Measurements from ENCODE around the gene DYSF. TPM values are rescaled to one million over a fixed set of nuclear protein-coding genes. Genes with fewer than 3 reads are reported as not detected.

The DYSF gene
- total RNA-seq, 2 experiments from 2014 or later: not detected

DNA sequence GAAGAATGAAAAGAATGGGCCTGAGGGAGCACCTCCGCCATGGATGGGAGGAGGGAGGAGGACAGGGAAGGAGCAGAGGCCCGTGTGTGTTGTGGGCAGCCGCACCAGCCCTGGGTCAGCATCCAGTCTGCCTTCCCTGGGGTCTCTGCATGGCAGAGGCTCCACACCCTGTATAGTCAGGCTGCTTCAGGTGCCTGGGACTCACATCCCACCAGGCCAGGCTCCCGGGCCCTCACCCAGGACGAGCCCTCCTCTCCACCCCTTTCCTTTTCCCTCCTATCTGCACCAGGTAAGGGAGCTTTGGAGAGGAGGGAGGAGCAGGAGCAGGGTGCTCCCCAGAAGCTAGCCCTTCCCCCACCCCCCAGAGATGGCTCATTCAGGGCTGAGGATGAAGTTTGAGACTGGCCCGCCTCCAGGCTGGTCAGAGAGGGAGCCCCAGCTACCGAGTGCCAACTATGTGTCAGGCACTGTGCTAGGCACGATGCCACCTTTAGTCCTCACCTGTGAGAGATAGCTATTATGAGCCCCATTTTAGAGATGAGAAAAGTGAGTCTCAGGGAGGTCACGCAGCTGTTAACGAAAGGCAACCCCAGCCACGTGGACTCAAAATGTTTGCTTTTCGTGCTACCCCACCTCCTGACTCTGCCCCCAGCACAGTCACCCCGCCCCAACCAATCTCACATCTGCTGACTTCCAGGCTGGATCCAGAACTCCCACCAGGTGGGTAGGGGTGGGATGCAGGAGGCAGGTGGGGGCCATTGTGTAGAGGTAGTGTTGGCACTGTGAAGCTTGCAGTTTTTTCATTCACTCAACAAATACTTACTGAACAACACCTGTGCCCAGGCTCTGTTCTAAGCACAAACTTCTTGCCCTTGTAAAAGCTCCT lies 242.1 kb downstream of the DYSF start:
- H3K4me1 ChIP-seq (ENCODE audit: insufficient read depth, low read length, poor library complexity, severe bottlenecking): no peaks in the 10 kb centered on the region
- no peaks in the 10 kb centered on the region for H3K36me3 ChIP-seq (ENCODE audit: insufficient read depth, low read length)
- ChIA-PET CTCF (ENCODE audit: unreplicated experiment) (no interaction called here), POLR2A (interaction anchor here (0.6 kb wide), 1 partner anchor 26 kb away, joined by 5 read pairs; no protein-coding TSS in a partner anchor)
- no peaks in the 10 kb centered on the region for H3K9me3 ChIP-seq (ENCODE audit: low read length)
- H3K27ac ChIP-seq (ENCODE audit: low read depth, low read length, poor library complexity, severe bottlenecking): no peak overlapping the region
- no peak for TF ChIP-seq EZH2phosphoT487 (IDR thresholded peaks at IDR 0.05; ENCODE audit: borderline replicate concordance, low read depth, low read length)
- TF ChIP-seq, protein P1, sequence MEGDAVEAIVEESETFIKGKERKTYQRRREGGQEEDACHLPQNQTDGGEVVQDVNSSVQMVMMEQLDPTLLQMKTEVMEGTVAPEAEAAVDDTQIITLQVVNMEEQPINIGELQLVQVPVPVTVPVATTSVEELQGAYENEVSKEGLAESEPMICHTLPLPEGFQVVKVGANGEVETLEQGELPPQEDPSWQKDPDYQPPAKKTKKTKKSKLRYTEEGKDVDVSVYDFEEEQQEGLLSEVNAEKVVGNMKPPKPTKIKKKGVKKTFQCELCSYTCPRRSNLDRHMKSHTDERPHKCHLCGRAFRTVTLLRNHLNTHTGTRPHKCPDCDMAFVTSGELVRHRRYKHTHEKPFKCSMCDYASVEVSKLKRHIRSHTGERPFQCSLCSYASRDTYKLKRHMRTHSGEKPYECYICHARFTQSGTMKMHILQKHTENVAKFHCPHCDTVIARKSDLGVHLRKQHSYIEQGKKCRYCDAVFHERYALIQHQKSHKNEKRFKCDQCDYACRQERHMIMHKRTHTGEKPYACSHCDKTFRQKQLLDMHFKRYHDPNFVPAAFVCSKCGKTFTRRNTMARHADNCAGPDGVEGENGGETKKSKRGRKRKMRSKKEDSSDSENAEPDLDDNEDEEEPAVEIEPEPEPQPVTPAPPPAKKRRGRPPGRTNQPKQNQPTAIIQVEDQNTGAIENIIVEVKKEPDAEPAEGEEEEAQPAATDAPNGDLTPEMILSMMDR (conservative IDR thresholded peaks at IDR 0.05; ENCODE audit: low read length): no peak
- no peak overlapping the region for H2AFZ ChIP-seq (ENCODE audit: low read length)
- DNase-seq (ENCODE audit: low spot score): no peak
- BruUV-seq (replicated peaks): no TSS peak
- H3K9me2 ChIP-seq (ENCODE audit: insufficient read depth, low read length): no peaks in the 10 kb centered on the region
- H4K20me1 ChIP-seq (ENCODE audit: insufficient read depth, low read length): no peaks in the 10 kb centered on the region
- H3K79me2 ChIP-seq (ENCODE audit: insufficient read depth, low read depth, low read length): no peaks in the 10 kb centered on the region
- intact Hi-C loops (cut with micrococcal nuclease; ENCODE audit: unreplicated experiment): no loop called here
- H3K4me2 ChIP-seq (ENCODE audit: low read length): no peak overlapping the region
- H3K4me3 ChIP-seq (ENCODE audit: low read depth, low read length, poor library complexity, severe bottlenecking): no peak overlapping the region

DNA sequence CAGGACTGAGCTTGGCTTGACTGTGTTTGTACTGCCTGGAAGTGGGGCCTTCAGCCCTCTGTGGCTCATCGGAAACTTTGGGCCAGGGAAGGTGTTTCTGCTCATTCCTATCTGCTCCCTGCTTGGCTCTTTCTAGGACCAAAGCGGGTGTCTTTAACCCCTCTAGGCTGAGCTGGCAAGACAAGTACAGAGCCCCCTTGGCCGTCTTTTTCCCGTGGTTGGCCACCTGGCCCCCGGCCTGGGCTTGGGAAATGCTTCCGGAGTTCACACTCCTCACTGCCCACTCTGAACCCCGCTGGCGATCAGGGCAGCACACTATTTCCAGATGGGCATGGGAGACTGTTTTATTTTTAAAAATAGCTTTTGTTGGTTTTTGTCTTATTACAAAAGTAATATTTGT lies 243.0 kb downstream of the DYSF start:
- H3K4me1 ChIP-seq (ENCODE audit: insufficient read depth, low read length, poor library complexity, severe bottlenecking): no peaks in the 10 kb centered on the region
- POLR2A ChIA-PET: no interaction called here
- H3K9me3 ChIP-seq (ENCODE audit: low read length): no peaks in the 10 kb centered on the region
- no peaks in the 10 kb centered on the region for H3K79me2 ChIP-seq (ENCODE audit: insufficient read depth, low read depth, low read length)
- BruUV-seq (replicated peaks): no TSS peak
- DNase-seq (ENCODE audit: low spot score): no peak
- no peak overlapping the region for H3K4me3 ChIP-seq (ENCODE audit: low read depth, low read length, poor library complexity, severe bottlenecking)
- no peaks in the 10 kb centered on the region for H4K20me1 ChIP-seq (ENCODE audit: insufficient read depth, low read length)
- H3K9me2 ChIP-seq (ENCODE audit: insufficient read depth, low read length): no peaks in the 10 kb centered on the region
- TF ChIP-seq, protein P1 (conservative IDR thresholded peaks at IDR 0.05; ENCODE audit: low read length): no peak
- TF ChIP-seq EZH2phosphoT487 (IDR thresholded peaks at IDR 0.05; ENCODE audit: borderline replicate concordance, low read depth, low read length): no peak
- CTCF ChIA-PET (ENCODE audit: unreplicated experiment): no interaction called here
- no peak overlapping the region for H3K27ac ChIP-seq (ENCODE audit: low read depth, low read length, poor library complexity, severe bottlenecking)
- intact Hi-C loops (cut with micrococcal nuclease; ENCODE audit: unreplicated experiment): no loop called here
- H3K36me3 ChIP-seq (ENCODE audit: insufficient read depth, low read length): no peaks in the 10 kb centered on the region
- H3K4me2 ChIP-seq (ENCODE audit: low read length): no peak overlapping the region
- H2AFZ ChIP-seq (ENCODE audit: low read length): no peak overlapping the region
